IMR-90 (cell line): ENCODE results near the gene PLPP1. TPM values are rescaled to one million over a fixed set of nuclear protein-coding genes. Genes with fewer than 3 reads are reported as not detected.

ENCODE experiments used
- ATAC-seq: fragments of 200-7000 bp; cut with Tn5 transposase; 2 replicates; pipeline ENCODE4 v1.9.1; 2020; ENCODE audit warnings: low read depth, mild to moderate bottlenecking, moderate library complexity
- BruUV-seq: library from RNA; stranded (reverse); fragments of 400-500 nt; replicated peaks from 2 replicates; lab custom pipeline; 2021; lab: Mats Ljungman, UMichigan
- CTCF ChIA-PET: fragments of 300-600 bp; formaldehyde crosslinking; extraction: SDS; loops from one replicate; lab custom pipeline; 2021; ENCODE audit warnings: antibody characterized with exemption; lab: Yijun Ruan, JAX
- POLR2A ChIA-PET: fragments of 300-600 bp; sonication (Branson Sonifier 250); formaldehyde crosslinking; loops from one replicate; lab custom pipeline; 2022; ENCODE audit warnings: antibody characterized with exemption; ENCODE audit not compliant: unreplicated experiment; lab: Charles Lee
- DNase-seq: peaks from one replicate; pipeline ENCODE4 v3.0.0; 2013
- H2AFZ ChIP-seq: replicated peaks from 2 replicates; pipeline ENCODE3; 2013; ENCODE audit warnings: low read length, mild to moderate bottlenecking; ENCODE audit not compliant: poor library complexity
- H2AK5ac ChIP-seq: 2 replicates; pipeline ENCODE4 v1.6.1; 2013; ENCODE audit warnings: low read depth, low read length, inconsistent platforms
- H2AK9ac ChIP-seq: replicated peaks from 2 replicates; pipeline ENCODE3; 2013; ENCODE audit warnings: mild to moderate bottlenecking, low read depth, low read length, moderate library complexity; ENCODE audit not compliant: poor library complexity
- H2BK120ac ChIP-seq: 2 replicates; pipeline ENCODE4 v1.6.1; 2013; ENCODE audit warnings: low read depth, low read length, inconsistent platforms
- H2BK15ac ChIP-seq: 3 replicates; pipeline ENCODE4 v1.6.1; 2013; ENCODE audit warnings: low read depth, low read length, inconsistent platforms
- H2BK20ac ChIP-seq: 2 replicates; pipeline ENCODE4 v1.6.1; 2013; ENCODE audit warnings: low read depth, mild to moderate bottlenecking, inconsistent platforms, low read length, moderate library complexity
- H2BK5ac ChIP-seq: 2 replicates; pipeline ENCODE4 v1.6.1; 2013; ENCODE audit warnings: mild to moderate bottlenecking, low read depth, low read length, inconsistent platforms; ENCODE audit not compliant: poor library complexity, severe bottlenecking
- H3K14ac ChIP-seq: replicated peaks from 2 replicates; pipeline ENCODE4 v1.6.1; 2013; ENCODE audit warnings: low read depth, low read length, inconsistent platforms
- H3K18ac ChIP-seq: 2 replicates; pipeline ENCODE4 v1.6.1; 2013; ENCODE audit warnings: low read depth, low read length, control low read depth
- H3K23ac ChIP-seq: 2 replicates; pipeline ENCODE4 v1.6.1; 2013; ENCODE audit warnings: low read depth, low read length, inconsistent platforms
- H3K27ac ChIP-seq: 2 replicates; pipeline ENCODE4 v1.5.1; 2013; ENCODE audit warnings: mild to moderate bottlenecking, control low read depth, low read length; ENCODE audit not compliant: insufficient read depth
- H3K27me3 ChIP-seq: 2 replicates; pipeline ENCODE4 v1.6.1; 2013; ENCODE audit warnings: low read length; ENCODE audit not compliant: control insufficient read depth, insufficient read depth
- H3K36me3 ChIP-seq: 2 replicates; pipeline ENCODE4 v1.6.1; 2013; ENCODE audit warnings: low read length, mixed read lengths; ENCODE audit not compliant: control insufficient read depth, insufficient read depth
- H3K4ac ChIP-seq: 2 replicates; pipeline ENCODE4 v1.6.1; 2013; ENCODE audit warnings: low read depth, low read length, inconsistent platforms
- H3K4me1 ChIP-seq: 2 replicates; pipeline ENCODE4 v1.6.1; 2013; ENCODE audit warnings: low read length, mixed read lengths; ENCODE audit not compliant: control insufficient read depth, insufficient read depth
- H3K4me2 ChIP-seq: 2 replicates; pipeline ENCODE4 v1.6.1; 2013; ENCODE audit warnings: low read depth, mild to moderate bottlenecking, control low read depth, low read length, moderate library complexity
- H3K4me3 ChIP-seq: 2 replicates; pipeline ENCODE4 v1.5.1; 2013; ENCODE audit warnings: low read depth, mild to moderate bottlenecking, control low read depth, low read length, moderate library complexity; ENCODE audit not compliant: insufficient read depth
- H3K56ac ChIP-seq: 2 replicates; pipeline ENCODE4 v1.6.1; 2013; ENCODE audit warnings: low read length, inconsistent platforms; ENCODE audit not compliant: insufficient read depth; ENCODE audit errors: extremely low read depth
- H3K79me1 ChIP-seq, 2 experiments: 2 replicates each; pipeline ENCODE4 v1.6.1; 2013; ENCODE audit warnings: low read length in 2 of 2, inconsistent platforms in 1 of 2, low read depth in 1 of 2
- H3K9ac ChIP-seq: 2 replicates; pipeline ENCODE4 v1.6.1; 2013; ENCODE audit warnings: low read depth, low read length, control low read depth
- H3K9me1 ChIP-seq: 2 replicates; pipeline ENCODE4 v1.6.1; 2013; ENCODE audit warnings: low read length, inconsistent platforms; ENCODE audit not compliant: insufficient read depth
- H3K9me3 ChIP-seq: 2 replicates; pipeline ENCODE4 v1.6.1; 2013; ENCODE audit warnings: low read length; ENCODE audit not compliant: control insufficient read depth, insufficient read depth
- H4K20me1 ChIP-seq: 2 replicates; pipeline ENCODE4 v1.6.1; 2013; ENCODE audit warnings: low read length, inconsistent platforms; ENCODE audit not compliant: insufficient read depth
- H4K5ac ChIP-seq: 2 replicates; pipeline ENCODE4 v1.6.1; 2013; ENCODE audit warnings: mild to moderate bottlenecking, low read depth, low read length, control low read depth
- H4K8ac ChIP-seq, 2 experiments: 2 replicates each; pipeline ENCODE4 v1.6.1; 2013; ENCODE audit warnings: low read depth in 2 of 2, low read length in 2 of 2, control low read depth in 1 of 2, inconsistent platforms in 1 of 2
- H4K91ac ChIP-seq: 2 replicates; pipeline ENCODE4 v1.6.1; 2013; ENCODE audit warnings: low read depth, low read length, inconsistent platforms; ENCODE audit not compliant: insufficient read depth
- BHLHE40 ChIP-seq: fragments of 150-350 bp; IDR thresholded peaks from 2 replicates; pipeline ENCODE4 v1.6.1; 2016; ENCODE audit warnings: mild to moderate bottlenecking, low read depth, low read length
- CEBPB ChIP-seq: IDR thresholded peaks from 2 replicates; pipeline ENCODE4 v1.6.1; 2012; ENCODE audit warnings: low read depth, low read length, improper control_type of control experiment
- CHD1 ChIP-seq: IDR thresholded peaks from 2 replicates; pipeline ENCODE4 v1.6.1; 2012; ENCODE audit warnings: low read depth, low read length, improper control_type of control experiment
- MXI1 ChIP-seq: IDR thresholded peaks from 2 replicates; pipeline ENCODE4 v1.6.1; 2012; ENCODE audit warnings: low read depth, mild to moderate bottlenecking, low read length, moderate library complexity, borderline replicate concordance
- RAD21 ChIP-seq: IDR thresholded peaks from 2 replicates; pipeline ENCODE4 v1.6.1; 2012; ENCODE audit warnings: low read length, improper control_type of control experiment
- SMC3 ChIP-seq: fragments of 150-350 bp; IDR thresholded peaks from 2 replicates; pipeline ENCODE4 v1.6.1; 2016; ENCODE audit warnings: low read depth, mild to moderate bottlenecking, antibody characterized with exemption, low read length, moderate library complexity
- USF2 ChIP-seq: fragments of 150-350 bp; IDR thresholded peaks from 2 replicates; pipeline ENCODE4 v1.6.1; 2017; ENCODE audit warnings: mild to moderate bottlenecking, antibody characterized with exemption, low read length, low read depth
- WGBS, 2 experiments: methylation state at CpG; one replicate each; pipeline versions ENCODE4 v1.1.5 to v1.1.7; 2013; ENCODE audit warnings: missing lambda C conversion rate in 2 of 2; ENCODE audit not compliant: insufficient read length in 1 of 2; ENCODE audit errors: extremely low coverage in 2 of 2; 5-methylcytosine and 5-hydroxymethylcytosine counted together
- dilution Hi-C: fragments of 300-500 bp; cut with HindIII; formaldehyde crosslinking; loops from one replicate; pipeline ENCODE4 v1.14.3; 2018; ENCODE audit warnings: low sequenced_read_pairs; ENCODE audit not compliant: unreplicated experiment
- in situ Hi-C: fragments of 300-500 bp; cut with MboI; formaldehyde crosslinking; loops from 3 replicates; pipeline ENCODE4 v1.14.3; 2019; ENCODE audit warnings: low sequenced_read_pairs, inconsistent platforms, mixed read lengths
- intact Hi-C: fragments of 100-400 bp; cut with micrococcal nuclease; formaldehyde crosslinking; loops from 2 replicates; pipeline ENCODE4 v1.10.0; 2022
- polyA plus RNA-seq, 3 experiments: library from polyadenylated mRNA; depleted of rRNA; stranded (reverse); fragments of >200 nt; gene quantifications; 2 replicates each; pipeline ENCODE4 v1.2.3, GENCODE V29; 2012; ENCODE audit warnings: low replicate concordance in 1 of 3
- total RNA-seq: library from RNA; depleted of rRNA; stranded (reverse); fragments of >200 nt; gene quantifications from 2 replicates; pipeline ENCODE4 v1.2.3, GENCODE V29; 2012

The PLPP1 gene
- total and polyA plus RNA-seq, 2 of the 4 experiments (the other 2 are of a cell fraction): 19.2 to 21.3 TPM

- Histone ChIP-seq H4K8ac (no peak overlapping the region), H2AK9ac (no peak overlapping the region), H4K20me1 (no peaks in the 10 kb centered on the region), H2BK15ac (no peak overlapping the region), H3K27ac (peak overlapping the region; percentile 92; the same call in 1 of the 2 replicates), H3K4me3 (no peak overlapping the region), H3K27me3 (no peaks in the 10 kb centered on the region; the same call in 1 of the 2 replicates), H4K91ac (no peak overlapping the region), H3K9me3 (no peaks in the 10 kb centered on the region), H3K36me3 (no peaks in the 10 kb centered on the region), H3K79me1 (no peaks in the 10 kb centered on the region), H3K9me1 (no peaks in the 10 kb centered on the region), H2BK120ac (no peak overlapping the region), H3K4me2 (peak overlapping the region; percentile 73), H3K18ac (peak overlapping the region; percentile 70; the same call in 1 of the 2 replicates), H2AK5ac (no peak overlapping the region), H3K56ac (no peak overlapping the region), H2AFZ (no peak overlapping the region), H2BK20ac (0 out of 2 replicates have a peak overlapping the region, but pooled peaks have one; percentile 24), H2BK5ac (peak overlapping the region; percentile 36), H3K23ac (no peak overlapping the region), H3K4me1 (peaks cover 6% of the 10 kb centered on the region; the same call in 1 of the 2 replicates), H3K9ac (no peak overlapping the region), H4K5ac (peak overlapping the region; percentile 10; the same call in 1 of the 2 replicates), H3K4ac (0 out of 2 replicates have a peak overlapping the region, but pooled peaks have one; percentile 4), H3K14ac (no peak overlapping the region)
- ChIA-PET POLR2A (interaction anchor here (0.6 kb wide), 1 partner anchor 73 kb away, joined by 6 read pairs; no protein-coding TSS in a partner anchor), CTCF (interaction anchor here (0.7 to 1.0 kb wide), 2 partner anchors 33 to 704 kb away, joined by 3 read pairs; no protein-coding TSS in a partner anchor)
- in situ Hi-C loops: no loop called here
- ATAC-seq (peak; percentile 71), DNase-seq (peak; percentile 60)
- TF ChIP-seq SMC3: no peak
- TF ChIP-seq BHLHE40: no peak
- TF ChIP-seq CEBPB: peak; percentile 67
- TF ChIP-seq CHD1: no peak
- no peak for TF ChIP-seq MXI1
- no peak for TF ChIP-seq USF2
- TF ChIP-seq RAD21: no peak
- intact Hi-C loops: no loop called here
- WGBS, 2 experiments: 100% methylated on average over 1 of the region's 8 CpGs; no CpG with 5 or more reads in 1 of the 2 experiments
- BruUV-seq: no TSS peak
- dilution Hi-C loops: no loop called here
Measured at GRCh38 chr5:55575815-55576583, 41.2 kb upstream of the PLPP1 start.
